WTC11 (cell line): ENCODE measurements around the gene OR51B5.

ENCODE experiments used
- CBFB ChIP-seq: sonication (generic); formaldehyde crosslinking; IDR thresholded peaks from 2 replicates; pipeline ENCODE4 v1.8.1; 2022; ENCODE audit warnings: mild to moderate bottlenecking, low read depth, missing genetic modification reagents
- CTCF ChIP-seq: fragments of 200-600 bp; IDR thresholded peaks from 2 replicates; pipeline ENCODE4 v1.8.0; 2022; ENCODE audit warnings: antibody characterized with exemption
- ERG ChIP-seq: fragments of 250-450 bp; sonication (Bioruptor Pico); IDR thresholded peaks from 2 replicates; pipeline ENCODE4 v1.8.0; 2021; ENCODE audit warnings: mild to moderate bottlenecking
- JUN ChIP-seq: sonication (generic); formaldehyde crosslinking; IDR thresholded peaks from 2 replicates; pipeline ENCODE4 v1.8.0; 2023; ENCODE audit warnings: mild to moderate bottlenecking, missing genetic modification reagents
- KAT7 ChIP-seq: sonication (generic); formaldehyde crosslinking; IDR thresholded peaks from 2 replicates; pipeline ENCODE4 v1.8.1; 2023; ENCODE audit warnings: missing genetic modification reagents, mild to moderate bottlenecking, borderline replicate concordance
- NR2C2 ChIP-seq: sonication (generic); formaldehyde crosslinking; IDR thresholded peaks from 2 replicates; pipeline ENCODE4 v1.8.0; 2022; ENCODE audit warnings: mild to moderate bottlenecking, missing genetic modification reagents
- OVOL2 ChIP-seq: fragments of 250-450 bp; sonication (Bioruptor Pico); IDR thresholded peaks from 2 replicates; pipeline ENCODE4 v1.9.0; 2021; ENCODE audit warnings: mild to moderate bottlenecking, borderline replicate concordance
- RELA ChIP-seq: sonication (generic); formaldehyde crosslinking; IDR thresholded peaks from 2 replicates; pipeline ENCODE4 v1.8.1; 2022; ENCODE audit warnings: missing genetic modification reagents, mild to moderate bottlenecking, borderline replicate concordance
- TEAD4 ChIP-seq: sonication (generic); formaldehyde crosslinking; IDR thresholded peaks from 2 replicates; pipeline ENCODE4 v1.8.0; 2022; ENCODE audit warnings: mild to moderate bottlenecking, missing genetic modification reagents
- ZNF263 ChIP-seq: sonication (generic); formaldehyde crosslinking; IDR thresholded peaks from 2 replicates; pipeline ENCODE4 v1.8.1; 2022; ENCODE audit warnings: low read depth, mild to moderate bottlenecking, moderate library complexity, missing genetic modification reagents
- TF ChIP-seq, protein P1 (sequence below): sonication (generic); formaldehyde crosslinking; IDR thresholded peaks from 2 replicates; pipeline ENCODE4 v1.8.1; 2022; ENCODE audit warnings: missing genetic modification reagents, borderline replicate concordance
- TF ChIP-seq, protein P2 (sequence below): sonication (generic); formaldehyde crosslinking; IDR thresholded peaks from 2 replicates; pipeline ENCODE4 v1.8.1; 2023; ENCODE audit warnings: mild to moderate bottlenecking, missing genetic modification reagents, moderate library complexity

GRCh38 chr11:5317292-5317691, 26.0 kb downstream of the OR51B5 start:
- TF ChIP-seq CTCF (no peak), RELA (no peak), NR2C2 (no peak), ZNF263 (CRISPR knock-in tag) (no peak), ERG (CRISPR knock-in tag) (no peak), KAT7 (CRISPR knock-in tag) (no peak), TEAD4 (no peak), OVOL2 (CRISPR knock-in tag) (no peak), CBFB (CRISPR knock-in tag) (no peak), JUN (CRISPR knock-in tag) (no peak)
- TF ChIP-seq, protein P1, sequence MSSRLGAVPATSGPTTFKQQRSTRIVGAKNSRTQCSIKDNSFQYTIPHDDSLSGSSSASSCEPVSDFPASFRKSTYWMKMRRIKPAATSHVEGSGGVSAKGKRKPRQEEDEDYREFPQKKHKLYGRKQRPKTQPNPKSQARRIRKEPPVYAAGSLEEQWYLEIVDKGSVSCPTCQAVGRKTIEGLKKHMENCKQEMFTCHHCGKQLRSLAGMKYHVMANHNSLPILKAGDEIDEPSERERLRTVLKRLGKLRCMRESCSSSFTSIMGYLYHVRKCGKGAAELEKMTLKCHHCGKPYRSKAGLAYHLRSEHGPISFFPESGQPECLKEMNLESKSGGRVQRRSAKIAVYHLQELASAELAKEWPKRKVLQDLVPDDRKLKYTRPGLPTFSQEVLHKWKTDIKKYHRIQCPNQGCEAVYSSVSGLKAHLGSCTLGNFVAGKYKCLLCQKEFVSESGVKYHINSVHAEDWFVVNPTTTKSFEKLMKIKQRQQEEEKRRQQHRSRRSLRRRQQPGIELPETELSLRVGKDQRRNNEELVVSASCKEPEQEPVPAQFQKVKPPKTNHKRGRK (CRISPR knock-in tag): no peak
- TF ChIP-seq, protein P2, sequence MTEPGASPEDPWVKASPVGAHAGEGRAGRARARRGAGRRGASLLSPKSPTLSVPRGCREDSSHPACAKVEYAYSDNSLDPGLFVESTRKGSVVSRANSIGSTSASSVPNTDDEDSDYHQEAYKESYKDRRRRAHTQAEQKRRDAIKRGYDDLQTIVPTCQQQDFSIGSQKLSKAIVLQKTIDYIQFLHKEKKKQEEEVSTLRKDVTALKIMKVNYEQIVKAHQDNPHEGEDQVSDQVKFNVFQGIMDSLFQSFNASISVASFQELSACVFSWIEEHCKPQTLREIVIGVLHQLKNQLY (CRISPR knock-in tag): no peak
